Thyroid gland (tissue), 4 donors: Measurements from ENCODE around the gene RDX. TPM values are rescaled to one million over a fixed set of nuclear protein-coding genes. Genes with fewer than 3 reads are reported as not detected.

ENCODE experiments used
- DNase-seq, 2 donors: peaks; one replicate each; pipeline ENCODE4 v3.0.0-alpha.2; 2019
- H3K27ac ChIP-seq, 3 donors: fragments of 200-600 bp; sonication (generic); 1 replicate in 2 of 3; 2 replicates in 1 of 3; pipeline ENCODE4 v1.5.1; 2016 to 2019; ENCODE audit warnings: mild to moderate bottlenecking in 1 of 3, moderate library complexity in 1 of 3
- H3K27me3 ChIP-seq: fragments of 200-600 bp; sonication (generic); one replicate; pipeline ENCODE4 v1.5.1; 2019
- H3K36me3 ChIP-seq, 2 donors: fragments of 200-600 bp; sonication (generic); one replicate each; pipeline ENCODE4 v1.5.1; 2016 to 2019
- H3K4me1 ChIP-seq, 2 donors: fragments of 200-600 bp; sonication (generic); one replicate each; pipeline ENCODE4 v1.5.1; 2017 to 2019
- H3K4me3 ChIP-seq, 3 donors: fragments of 200-600 bp; sonication (generic); replicated peaks in 1 of 3; 1 replicate in 2 of 3; 2 replicates in 1 of 3; pipeline ENCODE4 v1.5.1; 2016; ENCODE audit warnings: mild to moderate bottlenecking in 1 of 3
- H3K9me3 ChIP-seq: fragments of 200-600 bp; sonication (generic); one replicate; pipeline ENCODE4 v1.5.1; 2017
- CTCF ChIP-seq, 6 experiments: fragments of 200-600 bp in 3 of 6; fragments of 450-650 bp in 3 of 6; sonication (generic) in 3 of 6; IDR thresholded peaks; one replicate each; pipeline ENCODE4 v1.5.1; 2016 to 2019; ENCODE audit warnings: antibody characterized with exemption in 6 of 6, mild to moderate bottlenecking in 2 of 6, inconsistent platforms in 1 of 6, moderate library complexity in 1 of 6
- POLR2A ChIP-seq, 2 donors: fragments of 450-650 bp; IDR thresholded peaks; one replicate each; pipeline ENCODE4 v1.6.1; 2017; ENCODE audit warnings: antibody characterized with exemption in 2 of 2, mild to moderate bottlenecking in 2 of 2, moderate library complexity in 1 of 2
- WGBS, 2 donors: methylation state at CpG; one replicate each; pipeline ENCODE4 v1.1.5; 2017; 5-methylcytosine and 5-hydroxymethylcytosine counted together
- intact Hi-C: fragments of 100-400 bp; cut with DNase I; formaldehyde crosslinking; loops from one replicate; pipeline ENCODE4 v1.15.1; 2023
- total RNA-seq, 4 donors: library from RNA; depleted of rRNA; stranded (reverse); fragments of >200 nt; gene quantifications; one replicate each; pipeline ENCODE4 v1.2.3, GENCODE V29; 2016

RDX gene
- total RNA-seq, 4 donors from 2014 or later = 83.2 to 138 (median 107) TPM

DNA sequence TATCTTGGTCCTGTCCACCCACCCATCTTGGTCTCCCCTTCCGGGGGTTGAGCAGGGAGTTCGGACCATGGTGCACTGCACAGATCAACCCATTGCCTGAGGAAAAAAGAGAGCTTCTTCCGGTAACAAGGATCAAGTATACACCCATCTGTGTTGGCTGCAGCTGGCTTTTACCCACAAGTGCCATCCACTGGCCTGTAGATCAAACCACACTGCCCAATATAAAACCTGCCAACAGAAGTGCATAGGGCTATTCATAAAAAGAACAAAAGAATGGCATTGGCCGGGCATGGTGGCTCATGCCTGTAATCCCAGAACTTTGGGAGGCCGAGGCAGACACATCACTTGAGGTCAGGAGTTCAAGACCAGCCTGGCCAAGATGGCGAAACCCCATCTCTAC is 108.7 kb downstream of the RDX start:
- WGBS, 2 donors = 94 to 97% methylated on average over 6 of the region's 6 CpGs
- TF ChIP-seq POLR2A (IDR thresholded peaks at IDR 0.05) = no peak
- TF ChIP-seq CTCF (IDR thresholded peaks at IDR 0.05) = no peak

DNA sequence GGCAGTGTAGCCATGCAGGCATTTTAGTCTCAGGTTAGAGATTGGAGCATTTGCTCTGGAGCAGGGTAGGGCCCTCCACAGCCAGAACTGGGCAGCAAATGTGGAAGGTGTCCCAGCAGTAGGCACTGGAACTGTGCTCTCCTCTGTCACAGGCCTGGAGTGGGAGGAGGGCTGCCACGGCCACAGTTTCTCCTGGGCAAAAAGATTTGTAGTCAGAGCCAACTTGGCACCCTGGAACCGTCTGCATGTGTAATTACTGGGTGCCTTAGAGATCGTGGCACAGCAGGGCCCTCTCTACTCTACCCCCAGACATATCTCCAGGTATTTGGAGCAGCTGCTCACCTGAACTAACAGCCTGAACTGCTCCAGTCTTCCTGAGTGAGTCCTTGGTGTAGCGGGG is 109.5 kb downstream of the RDX start:
- intact Hi-C loops = no loop called here
- TF ChIP-seq CTCF (IDR thresholded peaks at IDR 0.05) (no peak), POLR2A (IDR thresholded peaks at IDR 0.05) (no peak)
- no peak for DNase-seq
- no peak overlapping the region for H3K27ac ChIP-seq
- 81 to 88% methylated on average over 4 of the region's 4 CpGs for WGBS, 2 donors
- H3K9me3 ChIP-seq = no peaks in the 10 kb centered on the region
- H3K36me3 ChIP-seq = no peaks in the 10 kb centered on the region
- no peaks in the 10 kb centered on the region for H3K4me1 ChIP-seq
- no peaks in the 10 kb centered on the region for H3K27me3 ChIP-seq
- no peak overlapping the region for H3K4me3 ChIP-seq

More for the DNA sequence above, 108.7 kb downstream of the RDX start:
- Histone ChIP-seq H3K27me3 (no peaks in the 10 kb centered on the region), H3K27ac (no peak overlapping the region), H3K4me1 (no peaks in the 10 kb centered on the region), H3K9me3 (no peaks in the 10 kb centered on the region), H3K36me3 (no peaks in the 10 kb centered on the region), H3K4me3 (no peak overlapping the region)
- DNase-seq = no peak
- intact Hi-C loops = no loop called here

- no peak overlapping the region for H3K27ac ChIP-seq
- intact Hi-C loops = no loop called here
These were observed 110.0 kb downstream of the RDX start for GRCh38 chr11:110186456-110186855.

GRCh38 chr11:110185599-110185998 is 110.8 kb downstream of the RDX start:
- intact Hi-C loops = no loop called here
- no peaks in the 10 kb centered on the region for H3K9me3 ChIP-seq
- no peaks in the 10 kb centered on the region for H3K4me1 ChIP-seq
- no peak overlapping the region for H3K4me3 ChIP-seq
- DNase-seq = no peak
- TF ChIP-seq CTCF (IDR thresholded peaks at IDR 0.05) (no peak), POLR2A (IDR thresholded peaks at IDR 0.05) (no peak)
- H3K36me3 ChIP-seq = no peaks in the 10 kb centered on the region
- H3K27ac ChIP-seq = no peak overlapping the region
- WGBS, 2 donors = 67 to 70% methylated on average over 7 of the region's 7 CpGs
- no peaks in the 10 kb centered on the region for H3K27me3 ChIP-seq

More at GRCh38 chr11:110186456-110186855, 110.0 kb downstream of the RDX start:
- 94 to 95% methylated on average over 5 of the region's 5 CpGs for WGBS, 2 donors
- Histone ChIP-seq H3K9me3 (no peaks in the 10 kb centered on the region), H3K4me1 (no peaks in the 10 kb centered on the region), H3K4me3 (no peak overlapping the region), H3K27me3 (no peaks in the 10 kb centered on the region), H3K36me3 (no peaks in the 10 kb centered on the region)
- DNase-seq = no peak
- TF ChIP-seq POLR2A (IDR thresholded peaks at IDR 0.05) (no peak), CTCF (IDR thresholded peaks at IDR 0.05) (no peak)

GRCh38 chr11:110185121-110185591 is 111.3 kb downstream of the RDX start:
- intact Hi-C loops = no loop called here
- Histone ChIP-seq H3K9me3 (no peaks in the 10 kb centered on the region), H3K4me1 (no peaks in the 10 kb centered on the region), H3K4me3 (no peak overlapping the region), H3K27me3 (no peaks in the 10 kb centered on the region), H3K27ac (no peak overlapping the region), H3K36me3 (no peaks in the 10 kb centered on the region)
- TF ChIP-seq POLR2A (IDR thresholded peaks at IDR 0.05) (no peak), CTCF (IDR thresholded peaks at IDR 0.05) (no peak)
- WGBS, 2 donors = 85 to 96% methylated on average over 3 of the region's 3 CpGs
- DNase-seq = no peak
